SU-DHL-6 (cell line): ENCODE data around the gene TRAPPC4.

Experiments
- EZH2phosphoT487 ChIP-seq: fragments of 200-600 bp; sonication (generic), shearing (Covaris generic); conservative IDR thresholded peaks from 2 replicates; pipeline ENCODE4 v1.6.1; 2018; ENCODE audit warnings: mild to moderate bottlenecking, antibody characterized with exemption, low read length, moderate library complexity, mixed read lengths
- TF ChIP-seq, protein P1 (sequence below): fragments of 200-600 bp; sonication (generic); IDR thresholded peaks from one replicate; pipeline ENCODE4 v1.5.1; 2017; ENCODE audit warnings: antibody characterized with exemption, mild to moderate bottlenecking, low read length, moderate library complexity; ENCODE audit not compliant: insufficient read depth, poor library complexity, severe bottlenecking

DNA sequence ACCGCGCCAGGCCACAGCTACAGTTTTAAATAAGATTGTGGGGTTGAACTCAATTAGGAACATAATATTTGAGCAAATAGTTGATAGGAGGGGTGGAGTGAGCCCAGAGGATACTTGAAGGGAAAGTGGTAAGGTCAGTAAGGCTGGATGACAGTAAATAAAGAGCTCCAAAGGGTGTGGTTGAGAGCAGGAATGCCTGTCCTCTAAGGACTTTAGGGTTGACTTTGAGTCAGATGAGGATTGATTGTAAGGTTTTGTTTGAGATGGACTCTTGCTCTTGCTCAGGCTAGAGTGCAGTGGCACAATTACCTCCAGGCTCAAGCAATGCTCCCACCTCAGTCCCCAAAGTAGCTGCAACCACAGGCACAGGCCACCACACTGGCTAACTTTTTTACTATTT, 44.6 kb upstream of the TRAPPC4 start:
- TF ChIP-seq, protein P1, sequence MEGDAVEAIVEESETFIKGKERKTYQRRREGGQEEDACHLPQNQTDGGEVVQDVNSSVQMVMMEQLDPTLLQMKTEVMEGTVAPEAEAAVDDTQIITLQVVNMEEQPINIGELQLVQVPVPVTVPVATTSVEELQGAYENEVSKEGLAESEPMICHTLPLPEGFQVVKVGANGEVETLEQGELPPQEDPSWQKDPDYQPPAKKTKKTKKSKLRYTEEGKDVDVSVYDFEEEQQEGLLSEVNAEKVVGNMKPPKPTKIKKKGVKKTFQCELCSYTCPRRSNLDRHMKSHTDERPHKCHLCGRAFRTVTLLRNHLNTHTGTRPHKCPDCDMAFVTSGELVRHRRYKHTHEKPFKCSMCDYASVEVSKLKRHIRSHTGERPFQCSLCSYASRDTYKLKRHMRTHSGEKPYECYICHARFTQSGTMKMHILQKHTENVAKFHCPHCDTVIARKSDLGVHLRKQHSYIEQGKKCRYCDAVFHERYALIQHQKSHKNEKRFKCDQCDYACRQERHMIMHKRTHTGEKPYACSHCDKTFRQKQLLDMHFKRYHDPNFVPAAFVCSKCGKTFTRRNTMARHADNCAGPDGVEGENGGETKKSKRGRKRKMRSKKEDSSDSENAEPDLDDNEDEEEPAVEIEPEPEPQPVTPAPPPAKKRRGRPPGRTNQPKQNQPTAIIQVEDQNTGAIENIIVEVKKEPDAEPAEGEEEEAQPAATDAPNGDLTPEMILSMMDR, result no peak
- no peak for TF ChIP-seq EZH2phosphoT487
